CD14-positive monocyte (primary cell): ENCODE measurements around the gene NCF2. TPM values are rescaled to one million over a fixed set of nuclear protein-coding genes. Genes with fewer than 3 reads are reported as not detected.

ENCODE experiments used
- DNase-seq, 3 donors: peaks; one replicate each; pipeline ENCODE4 v3.0.0-alpha.2; 2011 to 2022
- H2AFZ ChIP-seq: 2 replicates; pipeline ENCODE4 v1.6.0; 2012; ENCODE audit warnings: mild to moderate bottlenecking, low read depth, low read length, inconsistent platforms; ENCODE audit not compliant: insufficient read depth, poor library complexity, severe bottlenecking
- H3K27ac ChIP-seq, 2 donors: 1 replicate in 1 of 2; 2 replicates in 1 of 2; pipeline ENCODE4 v1.5.1; 2012 to 2013; ENCODE audit warnings: low read length in 2 of 2, control low read depth in 1 of 2, inconsistent platforms in 1 of 2, low read depth in 1 of 2, mild to moderate bottlenecking in 1 of 2
- H3K27me3 ChIP-seq, 2 donors: one replicate each; pipeline versions ENCODE4 v1.6.0 to v1.6.1; 2011 to 2013; ENCODE audit warnings: low read length in 2 of 2; ENCODE audit not compliant: control insufficient read depth in 2 of 2, insufficient read depth in 2 of 2
- H3K36me3 ChIP-seq, 2 donors: replicated peaks in 1 of 2; 1 replicate in 1 of 2; 2 replicates in 1 of 2; pipeline versions ENCODE4 v1.5.1 to v1.6.1; 2012 to 2013; ENCODE audit warnings: low read length in 2 of 2, control low read depth in 1 of 2, inconsistent platforms in 1 of 2, mild to moderate bottlenecking in 1 of 2; ENCODE audit not compliant: insufficient read depth in 2 of 2, control insufficient read depth in 1 of 2
- H3K4me1 ChIP-seq, 2 donors: 1 replicate in 1 of 2; 2 replicates in 1 of 2; pipeline versions ENCODE4 v1.5.1 to v1.6.1; 2012 to 2013; ENCODE audit warnings: low read length in 2 of 2, control low read depth in 1 of 2, inconsistent platforms in 1 of 2, mild to moderate bottlenecking in 1 of 2, moderate library complexity in 1 of 2; ENCODE audit not compliant: insufficient read depth in 2 of 2, control insufficient read depth in 1 of 2
- H3K4me2 ChIP-seq: replicated peaks from 2 replicates; pipeline ENCODE3; 2012; ENCODE audit warnings: low read length, moderate library complexity, mild to moderate bottlenecking; ENCODE audit not compliant: poor library complexity, severe bottlenecking; ENCODE audit errors: extremely low read depth
- H3K4me3 ChIP-seq, 3 experiments: fragments of 200-600 bp in 1 of 3; sonication (generic) in 1 of 3; replicated peaks in 1 of 3; 1 replicate in 2 of 3; 2 replicates in 1 of 3; pipeline ENCODE4 v1.5.1; 2011 to 2013; ENCODE audit warnings: low read length in 3 of 3, mild to moderate bottlenecking in 3 of 3, control low read depth in 2 of 3, low read depth in 2 of 3, inconsistent platforms in 1 of 3, moderate library complexity in 1 of 3
- H3K79me2 ChIP-seq: 2 replicates; pipeline ENCODE4 v1.6.0; 2012; ENCODE audit warnings: mild to moderate bottlenecking, control low read depth, inconsistent platforms, low read length, moderate library complexity; ENCODE audit not compliant: insufficient read depth
- H3K9ac ChIP-seq: 2 replicates; pipeline ENCODE4 v1.6.0; 2017; ENCODE audit warnings: low read length, mild to moderate bottlenecking; ENCODE audit not compliant: insufficient read depth, poor library complexity, severe bottlenecking
- H3K9me3 ChIP-seq, 2 donors: replicated peaks in 1 of 2; 1 replicate in 1 of 2; 2 replicates in 1 of 2; pipeline versions ENCODE4 v1.5.1 to v1.6.1; 2012 to 2013; ENCODE audit warnings: low read length in 2 of 2, control low read depth in 1 of 2; ENCODE audit not compliant: control insufficient read depth in 1 of 2, insufficient read depth in 1 of 2
- H4K20me1 ChIP-seq: 2 replicates; pipeline ENCODE4 v1.6.0; 2012; ENCODE audit warnings: mild to moderate bottlenecking, low read length, control low read depth, moderate library complexity; ENCODE audit not compliant: insufficient read depth
- H3K27ac Mint-ChIP-seq, 7 donors: one replicate each; pipeline ENCODE4 v1.8.0; 2020; ENCODE audit warnings: mild to moderate bottlenecking in 7 of 7, mixed read lengths in 7 of 7, moderate library complexity in 6 of 7, inconsistent platforms in 2 of 7
- H3K27me3 Mint-ChIP-seq, 3 donors: one replicate each; pipeline ENCODE4 v1.8.0; 2021 to 2022; ENCODE audit warnings: low read depth in 3 of 3, mild to moderate bottlenecking in 3 of 3, mixed read lengths in 3 of 3, moderate library complexity in 3 of 3, inconsistent platforms in 1 of 3
- H3K36me3 Mint-ChIP-seq, 2 donors: one replicate each; pipeline ENCODE4 v1.8.0; 2020; ENCODE audit warnings: mixed read lengths in 2 of 2, inconsistent platforms in 1 of 2, mild to moderate bottlenecking in 1 of 2
- H3K4me1 Mint-ChIP-seq: one replicate; pipeline ENCODE4 v1.8.0; 2020; ENCODE audit warnings: mild to moderate bottlenecking, mixed read lengths
- H3K4me3 Mint-ChIP-seq, 2 donors: one replicate each; pipeline ENCODE4 v1.8.0; 2020; ENCODE audit warnings: mild to moderate bottlenecking in 2 of 2, mixed read lengths in 2 of 2, moderate library complexity in 1 of 2
- H3K9me3 Mint-ChIP-seq, 7 donors: one replicate each; pipeline ENCODE4 v1.8.0; 2020 to 2022; ENCODE audit warnings: mixed read lengths in 7 of 7, mild to moderate bottlenecking in 6 of 7, moderate library complexity in 6 of 7, inconsistent platforms in 2 of 7
- CTCF ChIP-seq: fragments of 200-600 bp; IDR thresholded peaks from one replicate; pipeline ENCODE4 v1.8.0; 2022; ENCODE audit warnings: antibody characterized with exemption, mild to moderate bottlenecking
- WGBS: methylation state at CpG from one replicate; pipeline ENCODE4 v1.1.5; 2013; ENCODE audit warnings: missing lambda C conversion rate; ENCODE audit not compliant: insufficient coverage; 5-methylcytosine and 5-hydroxymethylcytosine counted together
- intact Hi-C, 2 donors: fragments of 100-400 bp; cut with micrococcal nuclease; formaldehyde crosslinking; loops; one replicate each; pipeline versions ENCODE4 v1.15.0 to v1.15.1; 2023
- polyA plus RNA-seq, 3 donors: library from polyadenylated mRNA; depleted of rRNA in 1 of 3; unstranded in 2 of 3; stranded (reverse) in 1 of 3; fragments of 300-500 nt in 2 of 3; fragments of >200 nt in 1 of 3; fragmentation: Illumina TruSeq in 2 of 3; gene quantifications; 1 replicate in 2 of 3; 2 replicates in 1 of 3; pipeline ENCODE4 v1.2.3, GENCODE V29; 2012 to 2021

The NCF2 gene
- polyA plus RNA-seq, 3 donors: 509 to 697 (median 557) TPM

DNA sequence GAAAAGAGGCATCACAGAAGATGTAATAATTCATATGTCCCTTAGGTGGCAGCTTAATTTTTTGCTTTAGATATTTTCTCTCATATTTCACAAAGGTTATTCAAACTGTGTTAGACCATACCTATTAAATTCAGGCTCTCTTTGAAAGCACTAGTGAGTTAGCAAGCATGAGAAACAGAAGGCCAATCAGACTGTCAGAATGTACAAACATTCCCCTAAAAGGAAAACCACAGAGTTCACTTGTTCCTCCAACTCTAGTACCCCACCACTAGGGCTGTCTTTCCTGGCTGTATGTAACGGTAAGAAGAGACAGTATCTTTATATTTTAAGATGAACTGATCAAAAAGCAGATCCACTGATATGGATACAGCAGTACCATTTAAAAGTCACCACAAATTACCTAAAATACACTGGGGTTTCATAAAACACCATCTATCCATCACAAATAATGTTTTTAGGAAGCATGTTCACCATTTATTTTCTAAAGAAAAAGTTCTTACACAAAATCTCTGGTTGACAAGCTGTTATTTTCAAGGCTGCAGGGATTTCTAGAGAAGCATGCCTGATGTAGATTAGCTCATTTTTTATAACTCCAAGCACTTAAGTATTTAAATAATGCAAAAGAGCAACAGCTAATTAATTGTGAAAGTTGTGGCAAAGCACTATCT lies 43.6 kb upstream of the NCF2 start:
- peaks cover 25 to 42% of the 10 kb centered on the region in 2 donors for H3K36me3 ChIP-seq
- intact Hi-C loops: loop anchor here (5.0 kb wide), 2 partner anchors 52 to 162 kb away; partner anchors contain the start of gene SMG7 (in 1 of the 2)
- Mint-ChIP-seq H3K27me3 (peaks cover 3 to 7% (median 5%) of the 10 kb centered on the region in 3 donors), H3K4me1 (peaks cover 40% of the 10 kb centered on the region), H3K9me3 (peaks cover 0 to 2% (median 0%) of the 10 kb centered on the region in 7 donors), H3K4me3 (peak overlapping the region; percentile 100), H3K27ac (peak overlapping the region; percentile 83 to 100 (median 97)), H3K36me3 (peaks cover 26 to 42% of the 10 kb centered on the region in 2 donors)
- H3K9me3 ChIP-seq: no peaks in the 10 kb centered on the region
- H4K20me1 ChIP-seq: peaks cover 60% of the 10 kb centered on the region
- peak in 2 of 3 donors; percentile 45 to 52 for DNase-seq
- TF ChIP-seq CTCF: peak; percentile 87
- H3K79me2 ChIP-seq: peaks cover 69% of the 10 kb centered on the region
- H3K4me3 ChIP-seq: peak overlapping the region; percentile 88 to 98 (median 95)
- no peaks in the 10 kb centered on the region for H3K27me3 ChIP-seq
- peak overlapping the region in 1 of 2 donors; percentile 97 for H3K27ac ChIP-seq
- peak overlapping the region; percentile 97 for H3K4me2 ChIP-seq
- H2AFZ ChIP-seq: no peak overlapping the region
- peak overlapping the region; percentile 97 for H3K9ac ChIP-seq
- peaks cover 31 to 55% of the 10 kb centered on the region in 2 donors for H3K4me1 ChIP-seq
- no CpG with 5 or more reads among the region's 1 CpG for WGBS

GRCh38 chr1:183632964-183633363 lies 42.7 kb upstream of the NCF2 start:
- Histone ChIP-seq H3K27ac (peak overlapping the region in 1 of 2 donors; percentile 97), H3K79me2 (peaks cover 77% of the 10 kb centered on the region), H3K27me3 (no peaks in the 10 kb centered on the region), H3K36me3 (peaks cover 33 to 50% of the 10 kb centered on the region in 2 donors), H3K9ac (no peak overlapping the region), H3K4me1 (peaks cover 31 to 61% of the 10 kb centered on the region in 2 donors), H3K4me2 (peak overlapping the region; percentile 97), H3K4me3 (peak overlapping the region; percentile 88 to 98 (median 95)), H2AFZ (no peak overlapping the region), H4K20me1 (peaks cover 68% of the 10 kb centered on the region), H3K9me3 (no peaks in the 10 kb centered on the region)
- no peak for DNase-seq
- intact Hi-C loops: loop anchor here (5.0 kb wide), 2 partner anchors 51 to 161 kb away; partner anchors contain the start of gene SMG7 (in 1 of the 2)
- Mint-ChIP-seq H3K9me3 (peaks cover 0 to 3% (median 0%) of the 10 kb centered on the region in 7 donors), H3K27me3 (peaks cover 3 to 7% (median 5%) of the 10 kb centered on the region in 3 donors), H3K4me3 (peak overlapping the region; percentile 100), H3K36me3 (peaks cover 34 to 51% of the 10 kb centered on the region in 2 donors), H3K27ac (peak overlapping the region in 5 of 7 donors; percentile 10 to 97 (median 50)), H3K4me1 (peaks cover 45% of the 10 kb centered on the region)
- no peak for TF ChIP-seq CTCF
- 80% methylated on average over 1 of the region's 1 CpG for WGBS
